Cardiac fibroblast (primary cell): ENCODE results near the gene EVX2.

ENCODE experiments used
- DNase-seq, 2 donors: peaks; one replicate each; pipeline versions ENCODE4 v3.0.0 to v3.0.0-alpha.2; 2010; ENCODE audit warnings: low read depth in 2 of 2
- H3K4me3 ChIP-seq, 2 donors: replicated peaks in 1 of 2; 1 replicate in 1 of 2; 2 replicates in 1 of 2; pipeline ENCODE4 v1.5.1; 2011; ENCODE audit warnings: low read depth in 2 of 2, low read length in 2 of 2, mild to moderate bottlenecking in 2 of 2, moderate library complexity in 1 of 2
- CTCF ChIP-seq: IDR thresholded peaks from one replicate; pipeline ENCODE4 v1.5.1; 2011; ENCODE audit warnings: low read depth, mild to moderate bottlenecking, low read length, inconsistent platforms

The EVX2 gene

GRCh38 chr2:176105730-176106580 lies 22.2 kb upstream of the EVX2 start:
- H3K4me3 ChIP-seq = no peak overlapping the region
- DNase-seq = no peak
- TF ChIP-seq CTCF = no peak

DNA sequence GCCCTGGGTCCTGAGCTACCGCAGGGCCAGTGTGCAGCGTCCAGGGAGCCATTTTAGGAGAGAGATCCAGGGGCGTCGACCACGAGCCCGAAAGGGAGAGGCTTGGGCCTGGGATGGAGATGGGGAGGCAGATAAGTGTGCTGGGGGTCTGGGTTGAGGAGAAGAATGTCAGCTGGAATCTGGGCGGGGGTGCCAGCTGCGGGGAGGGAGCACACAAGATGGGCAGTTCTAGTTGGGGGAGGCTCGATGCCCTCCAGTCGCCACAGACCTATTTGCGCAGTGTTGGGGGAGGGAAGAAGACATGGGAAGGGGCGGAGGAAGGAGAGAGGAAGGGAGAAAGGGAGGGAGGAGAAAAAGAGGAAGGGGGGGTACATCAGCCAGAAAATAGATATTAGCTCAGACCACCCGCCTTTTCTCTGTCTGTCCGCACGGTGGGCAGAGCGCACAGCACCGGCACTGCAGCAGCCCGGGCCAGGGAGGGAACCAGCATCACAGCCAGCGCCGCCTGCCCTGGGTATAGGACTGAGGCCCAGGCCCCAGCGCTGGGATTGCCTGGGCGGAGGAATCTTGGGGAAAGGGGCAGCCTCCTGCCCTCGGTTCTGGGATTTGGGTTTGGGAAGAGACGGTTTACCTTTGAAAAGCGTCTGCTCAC lies 21.4 kb upstream of the EVX2 start:
- no peak for DNase-seq
- H3K4me3 ChIP-seq = no peak overlapping the region
- no peak for TF ChIP-seq CTCF

DNA sequence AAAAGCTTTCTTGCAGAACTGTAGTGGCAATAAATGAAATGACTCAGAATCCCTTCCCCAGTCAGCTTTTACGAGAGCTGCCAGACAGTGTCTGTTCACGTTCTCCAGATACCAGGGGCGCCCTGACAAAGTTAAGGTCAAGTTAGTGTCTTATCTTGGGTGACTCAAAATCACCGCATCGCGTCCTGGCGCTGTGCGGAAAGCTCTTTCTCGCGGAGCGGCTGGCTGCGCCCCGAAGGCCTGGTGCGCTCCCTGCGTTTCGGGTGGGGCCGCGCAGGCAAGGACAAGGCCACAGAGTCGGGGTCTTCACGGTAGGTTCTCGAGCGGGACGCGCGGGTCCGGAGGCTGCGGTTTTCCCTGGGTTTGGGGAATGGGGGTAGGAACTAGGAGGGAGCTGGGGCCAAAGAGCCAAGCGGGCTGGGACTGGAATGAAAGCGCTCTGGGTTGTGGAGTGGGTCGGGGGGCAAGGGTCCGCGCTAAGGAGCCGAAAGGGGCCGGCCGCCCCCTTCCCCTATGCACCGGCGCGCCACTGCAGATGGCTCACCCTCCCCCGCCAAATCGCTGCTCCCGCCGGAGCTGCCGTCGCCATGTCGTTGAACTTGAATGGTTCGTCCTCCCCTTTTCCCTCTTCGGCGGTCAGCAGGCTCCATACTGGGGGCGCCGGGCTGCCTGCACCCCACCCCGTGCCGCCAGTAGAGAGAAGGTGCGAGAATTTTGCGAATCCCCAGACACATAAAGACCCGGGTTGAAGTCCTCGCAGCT lies 20.7 kb upstream of the EVX2 start:
- H3K4me3 ChIP-seq = no peak overlapping the region
- TF ChIP-seq CTCF = no peak
- no peak for DNase-seq

DNA sequence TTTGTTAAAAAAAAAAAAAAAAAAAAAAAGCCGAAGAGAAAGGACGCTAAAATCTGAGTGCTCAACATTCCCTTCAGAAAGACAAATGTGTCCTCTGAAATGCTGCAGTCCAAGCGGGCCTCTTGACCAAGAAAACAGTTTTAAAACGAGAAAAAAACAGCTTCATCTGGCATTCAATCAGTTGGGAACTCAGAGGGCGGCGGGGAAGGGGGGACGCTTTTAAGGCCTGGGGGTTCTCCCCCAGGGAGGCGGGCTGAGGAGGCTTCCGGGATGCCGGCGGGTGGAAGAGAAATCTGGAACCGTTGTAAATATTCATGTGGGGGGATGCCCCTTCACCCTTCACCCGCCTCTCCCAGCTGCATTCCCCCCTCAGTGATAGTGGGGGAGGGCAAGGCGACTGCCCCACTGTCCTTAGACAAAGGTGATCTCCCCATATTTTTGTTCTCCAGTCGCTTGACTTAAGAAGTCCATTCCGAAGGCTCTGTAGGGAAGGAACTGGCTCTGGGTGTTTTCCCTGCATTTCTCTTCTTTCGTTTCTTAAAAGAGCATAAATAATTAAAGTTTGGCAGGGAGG lies 20.1 kb upstream of the EVX2 start:
- H3K4me3 ChIP-seq = no peak overlapping the region
- no peak for DNase-seq
- no peak for TF ChIP-seq CTCF

DNA sequence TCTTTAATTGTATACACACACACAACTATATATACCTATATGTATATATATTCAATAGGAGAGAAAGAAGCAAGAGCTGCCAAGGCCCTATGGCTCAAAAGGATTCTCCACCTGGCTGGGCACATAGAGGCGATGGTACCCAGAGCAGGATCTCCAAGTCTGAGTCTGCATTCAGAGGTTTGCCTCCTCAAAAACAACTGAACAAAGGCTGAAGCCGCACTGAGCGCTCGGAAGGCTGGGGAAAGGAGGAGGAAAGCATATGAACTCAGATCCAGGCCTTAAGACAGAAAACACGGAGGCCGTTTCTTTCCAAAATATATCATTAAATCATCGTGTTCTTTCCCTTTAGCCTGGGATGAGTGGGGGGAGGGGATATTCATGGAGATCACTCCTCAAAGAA lies 19.4 kb upstream of the EVX2 start:
- no peak for TF ChIP-seq CTCF
- no peak for DNase-seq
- H3K4me3 ChIP-seq = no peak overlapping the region

GRCh38 chr2:176102309-176102866 lies 18.6 kb upstream of the EVX2 start:
- no peak for TF ChIP-seq CTCF
- H3K4me3 ChIP-seq = no peak overlapping the region
- DNase-seq = no peak
